ENCODE measurements around the gene DIO3. TPM values are rescaled to one million over a fixed set of nuclear protein-coding genes. Genes with fewer than 3 reads are reported as not detected.

DIO3 gene
- total RNA-seq, 1 experiment from 2014 or later: 4.4 TPM

- Histone ChIP-seq H3K27me3 (ENCODE audit: control insufficient read depth, insufficient read depth, low read length) (no peaks in the 10 kb centered on the region), H3K4me3 (ENCODE audit: low read depth in 2 of 2, low read length in 2 of 2) (no peak overlapping the region), H3K9me3 (ENCODE audit: control insufficient read depth, insufficient read depth, low read depth, low read length) (no peaks in the 10 kb centered on the region), H3K27ac (ENCODE audit: low read length) (no peak overlapping the region), H3K36me3 (ENCODE audit: control insufficient read depth, insufficient read depth, low read length) (no peaks in the 10 kb centered on the region), H3K4me1 (ENCODE audit: control insufficient read depth, insufficient read depth, low read length) (no peaks in the 10 kb centered on the region)
- ATAC-seq (no peak), DNase-seq (ENCODE audit: low read depth, low spot score) (no peak)
- no TSS peak for BruUV-seq (replicated peaks)
- ChIA-PET POLR2A (no interaction called here), CTCF (no interaction called here)
- in situ Hi-C loops (cut with HindIII; ENCODE audit: low pct_unique_long_range_greater_than_20kb, low sequenced_read_pairs): no loop called here
- TF ChIP-seq, protein P1, sequence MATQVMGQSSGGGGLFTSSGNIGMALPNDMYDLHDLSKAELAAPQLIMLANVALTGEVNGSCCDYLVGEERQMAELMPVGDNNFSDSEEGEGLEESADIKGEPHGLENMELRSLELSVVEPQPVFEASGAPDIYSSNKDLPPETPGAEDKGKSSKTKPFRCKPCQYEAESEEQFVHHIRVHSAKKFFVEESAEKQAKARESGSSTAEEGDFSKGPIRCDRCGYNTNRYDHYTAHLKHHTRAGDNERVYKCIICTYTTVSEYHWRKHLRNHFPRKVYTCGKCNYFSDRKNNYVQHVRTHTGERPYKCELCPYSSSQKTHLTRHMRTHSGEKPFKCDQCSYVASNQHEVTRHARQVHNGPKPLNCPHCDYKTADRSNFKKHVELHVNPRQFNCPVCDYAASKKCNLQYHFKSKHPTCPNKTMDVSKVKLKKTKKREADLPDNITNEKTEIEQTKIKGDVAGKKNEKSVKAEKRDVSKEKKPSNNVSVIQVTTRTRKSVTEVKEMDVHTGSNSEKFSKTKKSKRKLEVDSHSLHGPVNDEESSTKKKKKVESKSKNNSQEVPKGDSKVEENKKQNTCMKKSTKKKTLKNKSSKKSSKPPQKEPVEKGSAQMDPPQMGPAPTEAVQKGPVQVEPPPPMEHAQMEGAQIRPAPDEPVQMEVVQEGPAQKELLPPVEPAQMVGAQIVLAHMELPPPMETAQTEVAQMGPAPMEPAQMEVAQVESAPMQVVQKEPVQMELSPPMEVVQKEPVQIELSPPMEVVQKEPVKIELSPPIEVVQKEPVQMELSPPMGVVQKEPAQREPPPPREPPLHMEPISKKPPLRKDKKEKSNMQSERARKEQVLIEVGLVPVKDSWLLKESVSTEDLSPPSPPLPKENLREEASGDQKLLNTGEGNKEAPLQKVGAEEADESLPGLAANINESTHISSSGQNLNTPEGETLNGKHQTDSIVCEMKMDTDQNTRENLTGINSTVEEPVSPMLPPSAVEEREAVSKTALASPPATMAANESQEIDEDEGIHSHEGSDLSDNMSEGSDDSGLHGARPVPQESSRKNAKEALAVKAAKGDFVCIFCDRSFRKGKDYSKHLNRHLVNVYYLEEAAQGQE (IDR thresholded peaks at IDR 0.05; ENCODE audit: insufficient read depth in 1 of 2, low read depth in 2 of 2, low read length in 1 of 2): no peak
- TF ChIP-seq CTCF (IDR thresholded peaks at IDR 0.05) (no peak), SIN3A (IDR thresholded peaks at IDR 0.05; ENCODE audit: borderline replicate concordance, insufficient read depth, low read depth, low read length) (no peak), TCF7L2 (IDR thresholded peaks at IDR 0.05; ENCODE audit: low read depth, low read length) (no peak), POLR2AphosphoS5 (IDR thresholded peaks at IDR 0.05; ENCODE audit: low read depth, low read length) (no peak)
- intact Hi-C loops (cut with micrococcal nuclease; ENCODE audit: unreplicated experiment): no loop called here
Observed at GRCh38 chr14:101540481-101541462, 20.5 kb upstream of the DIO3 start.

DNA sequence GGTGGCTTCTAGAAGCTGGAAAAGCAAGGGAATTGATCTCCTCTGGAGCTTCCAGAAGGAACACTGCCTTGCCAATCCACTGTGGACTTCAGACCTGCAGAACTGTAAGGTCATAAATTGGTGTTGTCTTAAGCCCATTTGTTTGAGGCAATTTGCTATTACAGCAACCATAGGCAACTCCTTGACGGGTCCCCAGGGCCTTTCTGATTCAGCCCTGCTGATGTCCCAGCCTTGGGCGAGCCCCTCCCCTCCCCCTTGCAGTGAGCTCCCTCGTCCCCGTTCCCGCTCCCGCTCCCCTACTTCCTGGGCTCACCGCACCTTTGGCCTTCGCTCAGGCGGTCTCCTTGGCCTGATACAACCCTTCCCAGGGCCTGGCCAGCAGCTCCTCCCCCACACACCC is 18.9 kb upstream of the DIO3 start:
- TF ChIP-seq SIN3A (IDR thresholded peaks at IDR 0.05; ENCODE audit: borderline replicate concordance, insufficient read depth, low read depth, low read length): no peak
- TF ChIP-seq CTCF (IDR thresholded peaks at IDR 0.05): no peak
- no peak for TF ChIP-seq POLR2AphosphoS5 (IDR thresholded peaks at IDR 0.05; ENCODE audit: low read depth, low read length)
- TF ChIP-seq, protein P1 (IDR thresholded peaks at IDR 0.05; ENCODE audit: insufficient read depth in 1 of 2, low read depth in 2 of 2, low read length in 1 of 2): no peak
- TF ChIP-seq TCF7L2 (IDR thresholded peaks at IDR 0.05; ENCODE audit: low read depth, low read length): no peak
- intact Hi-C loops (cut with micrococcal nuclease; ENCODE audit: unreplicated experiment): no loop called here
- in situ Hi-C loops (cut with HindIII; ENCODE audit: low pct_unique_long_range_greater_than_20kb, low sequenced_read_pairs): no loop called here
- H3K27ac ChIP-seq (ENCODE audit: low read length): no peak overlapping the region
- no peak for DNase-seq (ENCODE audit: low read depth, low spot score)
- CTCF ChIA-PET: no interaction called here
- no peaks in the 10 kb centered on the region for H3K4me1 ChIP-seq (ENCODE audit: control insufficient read depth, insufficient read depth, low read length)
- no peak overlapping the region for H3K4me3 ChIP-seq (ENCODE audit: low read depth in 2 of 2, low read length in 2 of 2)
- no peaks in the 10 kb centered on the region for H3K36me3 ChIP-seq (ENCODE audit: control insufficient read depth, insufficient read depth, low read length)
- BruUV-seq (replicated peaks): no TSS peak
- H3K27me3 ChIP-seq (ENCODE audit: control insufficient read depth, insufficient read depth, low read length): no peaks in the 10 kb centered on the region
- ATAC-seq: no peak
- POLR2A ChIA-PET: interaction anchor here (0.7 kb wide), 1 partner anchor 148 kb away, joined by 7 read pairs; no protein-coding TSS in a partner anchor
- H3K9me3 ChIP-seq (ENCODE audit: control insufficient read depth, insufficient read depth, low read depth, low read length): no peaks in the 10 kb centered on the region
